Mesendoderm (in vitro differentiated cells): Measurements from ENCODE around the gene LINGO4.

Source experiments
- DNase-seq: peaks from one replicate; pipeline ENCODE4 v3.0.0; 2013
- H2AK5ac ChIP-seq: 2 replicates; pipeline ENCODE4 v1.6.1; 2013; ENCODE audit warnings: low read length, inconsistent platforms
- H2BK120ac ChIP-seq: 2 replicates; pipeline ENCODE4 v1.6.1; 2013; ENCODE audit warnings: low read depth, mild to moderate bottlenecking, low read length, moderate library complexity, mixed read lengths
- H2BK15ac ChIP-seq: replicated peaks from 2 replicates; pipeline ENCODE4 v1.6.1; 2013; ENCODE audit warnings: low read depth, mild to moderate bottlenecking, moderate library complexity
- H2BK5ac ChIP-seq: 2 replicates; pipeline ENCODE4 v1.6.1; 2013; ENCODE audit warnings: low read length, inconsistent platforms
- H3K18ac ChIP-seq: 2 replicates; pipeline ENCODE4 v1.6.1; 2013; ENCODE audit warnings: mild to moderate bottlenecking, low read length, mixed read lengths
- H3K23ac ChIP-seq: one replicate; pipeline ENCODE4 v1.6.1; 2013; ENCODE audit warnings: low read length
- H3K27ac ChIP-seq: 2 replicates; pipeline ENCODE4 v1.5.1; 2013; ENCODE audit warnings: low read depth, mild to moderate bottlenecking, inconsistent platforms, low read length, moderate library complexity
- H3K27me3 ChIP-seq: 2 replicates; pipeline ENCODE4 v1.6.1; 2013; ENCODE audit warnings: low read length, control low read depth, mild to moderate bottlenecking, inconsistent platforms; ENCODE audit not compliant: insufficient read depth, poor library complexity
- H3K36me3 ChIP-seq: 2 replicates; pipeline ENCODE4 v1.6.1; 2013; ENCODE audit warnings: low read length, inconsistent platforms; ENCODE audit not compliant: control insufficient read depth, insufficient read depth
- H3K4ac ChIP-seq: one replicate; pipeline ENCODE4 v1.6.1; 2013; ENCODE audit warnings: low read depth, mild to moderate bottlenecking, low read length, moderate library complexity
- H3K4me1 ChIP-seq: 2 replicates; pipeline ENCODE4 v1.6.1; 2013; ENCODE audit warnings: low read depth, low read length, inconsistent platforms; ENCODE audit not compliant: control insufficient read depth
- H3K4me2 ChIP-seq: 2 replicates; pipeline ENCODE4 v1.6.1; 2013; ENCODE audit warnings: low read length
- H3K4me3 ChIP-seq: 2 replicates; pipeline ENCODE4 v1.5.1; 2013; ENCODE audit warnings: mild to moderate bottlenecking, low read length
- H3K56ac ChIP-seq: one replicate; pipeline ENCODE4 v1.6.1; 2013; ENCODE audit warnings: low read length
- H3K79me1 ChIP-seq: 2 replicates; pipeline ENCODE4 v1.6.1; 2013; ENCODE audit warnings: low read length, inconsistent platforms
- H3K79me2 ChIP-seq: 2 replicates; pipeline ENCODE4 v1.6.1; 2013; ENCODE audit warnings: mild to moderate bottlenecking, low read length; ENCODE audit not compliant: control insufficient read depth, insufficient read depth
- H3K9ac ChIP-seq: 2 replicates; pipeline ENCODE4 v1.6.1; 2013; ENCODE audit warnings: low read length, inconsistent platforms
- H4K5ac ChIP-seq: one replicate; pipeline ENCODE4 v1.6.1; 2013; ENCODE audit warnings: low read length
- H4K8ac ChIP-seq: one replicate; pipeline ENCODE4 v1.6.1; 2013; ENCODE audit warnings: low read depth, mild to moderate bottlenecking, control low read depth, low read length, moderate library complexity
- WGBS: extraction: QIAGEN DNeasy Blood & Tissue Kit; methylation state at CpG from one replicate; pipeline ENCODE4 v1.1.7; 2013; ENCODE audit warnings: low lambda C conversion rate, missing lambda C conversion rate; ENCODE audit not compliant: insufficient coverage; ENCODE audit errors: extremely low coverage; 5-methylcytosine and 5-hydroxymethylcytosine counted together

The LINGO4 gene

DNA sequence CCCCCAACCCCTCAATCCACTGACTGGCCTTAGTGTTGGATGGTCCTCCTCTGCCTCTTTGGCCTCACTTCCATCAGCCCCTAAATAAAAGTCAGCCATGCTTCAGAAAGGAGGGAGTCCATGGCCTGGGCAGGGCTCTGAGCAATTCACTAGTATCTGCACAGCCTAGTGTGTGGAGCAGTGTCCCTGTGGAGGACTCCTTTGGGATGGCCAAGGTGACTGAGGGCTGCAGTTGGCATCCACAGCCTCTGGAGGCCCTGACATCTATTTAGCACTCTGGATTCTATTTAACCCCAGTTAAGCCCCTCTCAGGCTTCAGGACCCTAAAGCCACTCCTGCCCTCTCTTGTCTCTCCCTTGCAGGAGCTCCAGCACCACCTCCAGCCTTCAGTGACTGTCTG lies 44.7 kb upstream of the LINGO4 start:
- no peak overlapping the region for H2BK120ac ChIP-seq
- H3K4me1 ChIP-seq = no peaks in the 10 kb centered on the region
- H3K79me2 ChIP-seq = no peaks in the 10 kb centered on the region
- no peak overlapping the region for H3K27ac ChIP-seq
- no peak overlapping the region for H3K56ac ChIP-seq
- H2AK5ac ChIP-seq = no peak overlapping the region
- no peak overlapping the region for H4K5ac ChIP-seq
- H3K18ac ChIP-seq = no peak overlapping the region
- no peaks in the 10 kb centered on the region for H3K27me3 ChIP-seq
- H3K4me2 ChIP-seq = no peak overlapping the region
- H2BK15ac ChIP-seq = no peak overlapping the region
- no peak for DNase-seq
- no peaks in the 10 kb centered on the region for H3K36me3 ChIP-seq
- no peak overlapping the region for H2BK5ac ChIP-seq
- H3K4me3 ChIP-seq = no peak overlapping the region
- no peak overlapping the region for H3K4ac ChIP-seq
- no peak overlapping the region for H3K23ac ChIP-seq
- no peak overlapping the region for H4K8ac ChIP-seq
- H3K79me1 ChIP-seq = no peaks in the 10 kb centered on the region
- H3K9ac ChIP-seq = no peak overlapping the region

DNA sequence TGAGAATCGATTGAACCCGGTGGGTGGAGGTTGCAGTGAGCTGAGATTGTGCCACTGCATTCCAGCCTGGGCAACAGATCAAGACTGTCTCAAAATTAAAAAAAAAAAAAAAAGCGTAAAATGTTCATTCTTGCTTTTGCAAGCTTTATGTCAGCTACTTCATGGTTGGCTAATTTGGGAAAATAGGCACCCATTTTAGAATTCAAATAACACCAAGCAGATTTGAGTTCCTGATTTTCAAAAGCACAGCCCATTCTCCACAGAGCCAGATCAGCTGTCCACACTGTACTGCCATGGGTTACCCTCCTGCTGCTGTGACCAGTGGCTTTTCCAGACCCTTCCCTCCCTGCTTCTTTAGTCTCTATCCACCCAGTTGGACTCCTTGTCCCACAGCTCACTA lies 43.9 kb upstream of the LINGO4 start:
- H3K4me2 ChIP-seq = no peak overlapping the region

GRCh38 chr1:151847867-151848596 lies 42.8 kb upstream of the LINGO4 start:
- Histone ChIP-seq H3K56ac (no peak overlapping the region), H3K36me3 (no peaks in the 10 kb centered on the region)
- no CpG with 5 or more reads among the region's 11 CpGs for WGBS

More for the DNA sequence above, 43.9 kb upstream of the LINGO4 start:
- no peak overlapping the region for H4K5ac ChIP-seq
- no peak overlapping the region for H3K4me3 ChIP-seq
- no peaks in the 10 kb centered on the region for H3K36me3 ChIP-seq
- H2BK120ac ChIP-seq = no peak overlapping the region
- no peaks in the 10 kb centered on the region for H3K4me1 ChIP-seq
- no peak overlapping the region for H3K27ac ChIP-seq
- DNase-seq = no peak
- no peak overlapping the region for H4K8ac ChIP-seq
- no peaks in the 10 kb centered on the region for H3K27me3 ChIP-seq
- H3K23ac ChIP-seq = no peak overlapping the region
- no peak overlapping the region for H3K9ac ChIP-seq
- whole genome bisulfite sequencing = no CpG with 5 or more reads among the region's 3 CpGs
- no peaks in the 10 kb centered on the region for H3K79me2 ChIP-seq
- no peaks in the 10 kb centered on the region for H3K79me1 ChIP-seq
- no peak overlapping the region for H3K4ac ChIP-seq
- H2BK5ac ChIP-seq = no peak overlapping the region
- no peak overlapping the region for H3K18ac ChIP-seq
- no peak overlapping the region for H2AK5ac ChIP-seq
- H3K56ac ChIP-seq = no peak overlapping the region
- H2BK15ac ChIP-seq = no peak overlapping the region

DNA sequence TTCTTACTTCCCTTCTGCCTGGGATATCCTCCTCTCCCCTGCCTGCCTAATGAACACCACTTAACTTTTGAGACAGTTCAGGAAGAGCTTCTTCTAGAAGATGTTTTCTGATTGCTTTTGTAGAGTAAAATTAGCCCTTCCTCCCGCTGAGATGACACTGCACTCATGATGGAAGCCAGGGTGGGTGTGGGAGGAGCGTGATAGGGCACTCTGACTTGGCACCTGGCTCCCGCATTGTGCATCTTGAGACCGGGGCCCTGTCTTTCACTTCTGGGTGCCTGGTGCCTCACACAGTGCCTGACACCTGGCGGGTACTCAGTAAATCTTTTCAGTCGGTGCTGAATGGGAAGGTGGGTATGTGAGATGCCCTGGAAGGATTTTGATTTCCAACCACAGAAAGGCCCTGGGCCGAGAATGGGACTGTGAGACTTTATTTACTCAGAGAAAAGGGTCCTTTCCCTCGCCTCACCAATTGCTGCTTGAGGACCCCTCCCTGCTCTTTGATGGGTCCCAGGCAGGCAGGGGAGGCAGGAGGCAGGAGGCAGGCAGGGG lies 41.5 kb upstream of the LINGO4 start:
- H2AK5ac ChIP-seq = no peak overlapping the region
- no peak for DNase-seq

More at GRCh38 chr1:151847867-151848596, 42.8 kb upstream of the LINGO4 start:
- Histone ChIP-seq H3K4me1 (no peaks in the 10 kb centered on the region), H2BK5ac (no peak overlapping the region), H3K4ac (no peak overlapping the region), H2BK15ac (no peak overlapping the region), H2BK120ac (no peak overlapping the region), H3K4me3 (no peak overlapping the region), H3K27me3 (no peaks in the 10 kb centered on the region), H3K9ac (no peak overlapping the region), H4K5ac (no peak overlapping the region), H2AK5ac (no peak overlapping the region), H3K27ac (no peak overlapping the region), H3K23ac (no peak overlapping the region), H3K79me1 (no peaks in the 10 kb centered on the region), H4K8ac (no peak overlapping the region), H3K18ac (no peak overlapping the region), H3K4me2 (no peak overlapping the region), H3K79me2 (no peaks in the 10 kb centered on the region)
- no peak for DNase-seq

DNA sequence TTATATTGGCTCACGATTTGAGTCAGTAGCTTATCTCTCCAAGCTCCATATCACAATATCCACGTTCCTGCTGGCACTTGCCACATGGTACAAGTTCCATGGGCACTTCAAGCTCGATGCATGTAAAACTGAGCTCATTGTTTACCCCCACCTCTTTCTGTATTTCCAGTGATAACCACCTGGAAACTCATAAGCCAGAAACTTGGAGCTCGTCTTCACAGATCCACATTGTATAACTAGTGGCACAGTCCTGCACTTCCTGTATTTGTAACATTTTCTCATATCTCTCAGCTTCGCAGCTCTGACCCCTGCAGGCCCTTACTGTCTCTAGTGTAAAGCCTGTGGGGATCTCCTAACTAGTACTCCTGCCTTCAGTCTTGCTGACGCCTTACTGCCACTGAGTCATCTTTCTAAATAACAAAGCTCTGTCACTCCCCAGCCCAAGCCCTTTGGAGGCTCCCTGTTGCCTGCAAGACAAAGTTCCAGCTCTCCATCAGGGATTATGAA lies 40.9 kb upstream of the LINGO4 start:
- Histone ChIP-seq H3K56ac (no peak overlapping the region), H2AK5ac (no peak overlapping the region), H2BK120ac (no peak overlapping the region), H3K9ac (no peak overlapping the region), H3K4me2 (no peak overlapping the region), H2BK5ac (no peak overlapping the region), H3K23ac (no peak overlapping the region), H3K79me2 (no peaks in the 10 kb centered on the region), H3K27me3 (no peaks in the 10 kb centered on the region), H3K18ac (no peak overlapping the region), H2BK15ac (no peak overlapping the region), H4K5ac (no peak overlapping the region), H3K4me1 (no peaks in the 10 kb centered on the region), H3K27ac (no peak overlapping the region), H3K36me3 (no peaks in the 10 kb centered on the region), H3K79me1 (no peaks in the 10 kb centered on the region), H3K4ac (no peak overlapping the region), H3K4me3 (no peak overlapping the region), H4K8ac (no peak overlapping the region)
- DNase-seq = peak; percentile 86
- no CpG with 5 or more reads among the region's 6 CpGs for WGBS

More for the DNA sequence above, 41.5 kb upstream of the LINGO4 start:
- Histone ChIP-seq H3K4me2 (no peak overlapping the region), H4K5ac (no peak overlapping the region), H3K27me3 (no peaks in the 10 kb centered on the region), H3K4me1 (no peaks in the 10 kb centered on the region), H2BK15ac (no peak overlapping the region), H3K9ac (no peak overlapping the region), H2BK5ac (no peak overlapping the region), H3K79me2 (no peaks in the 10 kb centered on the region), H3K23ac (no peak overlapping the region), H4K8ac (no peak overlapping the region), H3K4ac (no peak overlapping the region), H3K36me3 (no peaks in the 10 kb centered on the region), H3K18ac (no peak overlapping the region), H3K56ac (no peak overlapping the region), H3K27ac (no peak overlapping the region), H2BK120ac (no peak overlapping the region), H3K4me3 (no peak overlapping the region), H3K79me1 (no peaks in the 10 kb centered on the region)
- no CpG with 5 or more reads among the region's 8 CpGs for WGBS
